Loucy (cell line): Measurements from ENCODE around the gene MET.

ENCODE experiments used
- EZH2phosphoT487 ChIP-seq: fragments of 200-600 bp; IDR thresholded peaks from 2 replicates; pipeline ENCODE4 v1.6.1; 2018; ENCODE audit warnings: antibody characterized with exemption, mild to moderate bottlenecking, moderate library complexity, borderline replicate concordance
- TF ChIP-seq, protein P1 (sequence below): fragments of 200-600 bp; sonication (generic); conservative IDR thresholded peaks from 2 replicates; pipeline ENCODE4 v1.5.1; 2014; ENCODE audit warnings: mild to moderate bottlenecking, antibody characterized with exemption, low read length

DNA sequence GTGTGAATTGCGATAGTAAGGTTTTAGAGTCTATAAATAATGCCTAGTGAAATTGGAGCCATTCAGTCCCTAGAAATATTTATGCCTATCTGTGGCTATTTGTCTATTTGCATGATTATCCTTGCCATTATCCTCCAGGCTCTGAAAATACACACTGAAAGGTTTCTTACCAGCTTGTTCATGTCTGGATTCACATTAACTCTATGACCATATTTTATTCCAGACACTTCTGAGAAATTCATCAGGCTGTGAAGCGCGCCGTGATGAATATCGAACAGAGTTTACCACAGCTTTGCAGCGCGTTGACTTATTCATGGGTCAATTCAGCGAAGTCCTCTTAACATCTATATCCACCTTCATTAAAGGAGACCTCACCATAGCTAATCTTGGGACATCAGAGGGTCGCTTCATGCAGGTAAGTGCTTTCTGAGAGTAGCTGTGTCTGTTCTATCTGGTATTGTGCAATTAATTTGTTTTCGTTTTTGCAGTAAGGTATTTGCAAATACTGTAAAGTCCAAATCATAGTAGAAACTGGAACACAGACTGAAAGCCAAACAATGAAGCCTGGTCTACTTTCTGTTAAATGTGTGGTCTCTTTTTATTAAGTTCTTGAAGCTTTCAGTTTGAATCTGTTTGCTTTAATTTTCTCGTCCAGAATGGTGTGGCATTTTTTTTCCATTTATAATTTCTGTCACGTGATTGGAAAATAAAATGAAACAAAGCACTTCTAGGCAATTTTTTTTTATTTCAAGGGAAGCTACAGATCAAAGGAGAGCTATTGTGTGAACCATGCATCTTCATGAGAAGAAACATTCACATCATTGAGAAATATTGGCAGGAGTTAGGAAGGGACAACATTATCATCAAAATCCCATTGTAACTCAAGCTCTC lies 59.7 kb downstream of the MET start:
- TF ChIP-seq, protein P1, sequence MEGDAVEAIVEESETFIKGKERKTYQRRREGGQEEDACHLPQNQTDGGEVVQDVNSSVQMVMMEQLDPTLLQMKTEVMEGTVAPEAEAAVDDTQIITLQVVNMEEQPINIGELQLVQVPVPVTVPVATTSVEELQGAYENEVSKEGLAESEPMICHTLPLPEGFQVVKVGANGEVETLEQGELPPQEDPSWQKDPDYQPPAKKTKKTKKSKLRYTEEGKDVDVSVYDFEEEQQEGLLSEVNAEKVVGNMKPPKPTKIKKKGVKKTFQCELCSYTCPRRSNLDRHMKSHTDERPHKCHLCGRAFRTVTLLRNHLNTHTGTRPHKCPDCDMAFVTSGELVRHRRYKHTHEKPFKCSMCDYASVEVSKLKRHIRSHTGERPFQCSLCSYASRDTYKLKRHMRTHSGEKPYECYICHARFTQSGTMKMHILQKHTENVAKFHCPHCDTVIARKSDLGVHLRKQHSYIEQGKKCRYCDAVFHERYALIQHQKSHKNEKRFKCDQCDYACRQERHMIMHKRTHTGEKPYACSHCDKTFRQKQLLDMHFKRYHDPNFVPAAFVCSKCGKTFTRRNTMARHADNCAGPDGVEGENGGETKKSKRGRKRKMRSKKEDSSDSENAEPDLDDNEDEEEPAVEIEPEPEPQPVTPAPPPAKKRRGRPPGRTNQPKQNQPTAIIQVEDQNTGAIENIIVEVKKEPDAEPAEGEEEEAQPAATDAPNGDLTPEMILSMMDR, result no peak
- TF ChIP-seq EZH2phosphoT487, result no peak
